Right lobe of liver (tissue), 6 donors: ENCODE measurements around the gene CDH12. TPM values are rescaled to one million over a fixed set of nuclear protein-coding genes. Genes with fewer than 3 reads are reported as not detected.
"Not testable (repeated sequence)": the region's sequence is repeated elsewhere in the genome, so short reads cannot be mapped to it uniquely, and the experiment has no call there.

ENCODE experiments used
- ATAC-seq, 4 donors: fragments of 200-7000 bp; cut with Tn5 transposase; one replicate each; pipeline ENCODE4 v1.9.1; 2020; ENCODE audit warnings: mild to moderate bottlenecking in 4 of 4, moderate library complexity in 4 of 4
- DNase-seq, 3 donors: peaks; one replicate each; pipeline ENCODE4 v3.0.0-alpha.2; 2020
- H3K27ac ChIP-seq, 3 donors: fragments of 200-600 bp; one replicate each; pipeline ENCODE4 v1.8.0; 2022
- H3K27me3 ChIP-seq, 2 donors: fragments of 200-600 bp; one replicate each; pipeline ENCODE4 v1.8.0; 2022
- H3K36me3 ChIP-seq, 4 donors: fragments of 200-600 bp; sonication (generic) in 1 of 4; one replicate each; pipeline versions ENCODE4 v1.5.1 to v1.8.0; 2017 to 2022; ENCODE audit warnings: control low read depth in 1 of 4
- H3K4me1 ChIP-seq, 4 donors: fragments of 200-600 bp; sonication (generic) in 1 of 4; one replicate each; pipeline versions ENCODE4 v1.5.1 to v1.8.0; 2017 to 2022; ENCODE audit warnings: control low read depth in 1 of 4
- H3K4me3 ChIP-seq, 3 donors: fragments of 200-600 bp; one replicate each; pipeline ENCODE4 v1.8.0; 2022
- H3K9me3 ChIP-seq, 4 donors: fragments of 200-600 bp; sonication (generic) in 1 of 4; one replicate each; pipeline versions ENCODE4 v1.5.1 to v1.8.0; 2017 to 2022; ENCODE audit warnings: control low read depth in 1 of 4
- CTCF ChIP-seq, 4 donors: fragments of 200-600 bp in 3 of 4; fragments of 450-650 bp in 1 of 4; IDR thresholded peaks; one replicate each; pipeline versions ENCODE4 v1.5.1 to v1.8.0; 2016 to 2022; ENCODE audit warnings: antibody characterized with exemption in 4 of 4, mild to moderate bottlenecking in 2 of 4
- POLR2A ChIP-seq: fragments of 450-650 bp; IDR thresholded peaks from one replicate; pipeline ENCODE4 v1.6.1; 2017; ENCODE audit warnings: antibody characterized with exemption, mild to moderate bottlenecking
- WGBS: methylation state at CpG from one replicate; pipeline ENCODE4 v1.1.6; 2018; ENCODE audit warnings: low coverage, low lambda C conversion rate; ENCODE audit not compliant: insufficient coverage; ENCODE audit errors: missing lambda C conversion rate; 5-methylcytosine and 5-hydroxymethylcytosine counted together
- intact Hi-C, 2 donors: fragments of 100-400 bp; cut with DNase I; formaldehyde crosslinking; loops; one replicate each; pipeline versions ENCODE4 v1.11.2 to v1.14.1; 2022
- total RNA-seq, 6 experiments: library from RNA; depleted of rRNA in 2 of 6; stranded (reverse); fragments of >200 nt in 2 of 6; fragmentation: NEBNext Ultra II Directional in 3 of 6; extraction: Animal tissue kit (Norgen Biotek cat#: 25700) in 3 of 6; gene quantifications; one replicate each; pipeline versions ENCODE4 v1.1.0 to v1.2.4, GENCODE V29; 2016 to 2023
- donor health status: DM: no; HTN: yes; CAD: no.
- donor health status: DM: no; HTN: no; CAD: no.
- donor health status: DM: no; HTN: no; CAD: no.
- donor health status: DM: no; HTN: yes; CAD: no.
- donor health status: DM: no; HTN: yes; CAD: no.

CDH12 gene
- total RNA-seq, 6 experiments from 2014 or later: 0.42 to 1.0 (median 0.77) TPM; not detected in 3

- H3K36me3 ChIP-seq: no peaks in the 10 kb centered on the region
- WGBS: 60% methylated on average over 5 of the region's 5 CpGs
- no peak overlapping the region for H3K27ac ChIP-seq
- ATAC-seq (no peak), DNase-seq (no peak)
- intact Hi-C loops: loop anchor here in 1 of 2 donors (10.0 kb wide), 1 partner anchor 249 kb away; no protein-coding TSS in a partner anchor
- H3K4me3 ChIP-seq: no peak overlapping the region
- H3K9me3 ChIP-seq: no peaks in the 10 kb centered on the region
- no peak for TF ChIP-seq CTCF (IDR thresholded peaks at IDR 0.05)
- no peak for TF ChIP-seq POLR2A
- no peaks in the 10 kb centered on the region for H3K4me1 ChIP-seq
- H3K27me3 ChIP-seq: no peaks in the 10 kb centered on the region
Observed at GRCh38 chr5:22896152-22896551, 43.0 kb upstream of the CDH12 start.

- WGBS: 47% methylated on average over 4 of the region's 4 CpGs
- TF ChIP-seq POLR2A (no peak), CTCF (IDR thresholded peaks at IDR 0.05) (no peak)
- H3K9me3 ChIP-seq: no peaks in the 10 kb centered on the region
- H3K27ac ChIP-seq: no peak overlapping the region
- no peaks in the 10 kb centered on the region for H3K4me1 ChIP-seq
- no peak overlapping the region for H3K4me3 ChIP-seq
- H3K36me3 ChIP-seq: no peaks in the 10 kb centered on the region
- H3K27me3 ChIP-seq: no peaks in the 10 kb centered on the region
- ATAC-seq (peak in 1 of 4 donors; percentile 47), DNase-seq (no peak)
- intact Hi-C loops: loop anchor here in 1 of 2 donors (10.0 kb wide), 1 partner anchor 252 kb away; no protein-coding TSS in a partner anchor
Observed at GRCh38 chr5:22892441-22892840, 39.3 kb upstream of the CDH12 start.

GRCh38 chr5:22889720-22890119 is 36.6 kb upstream of the CDH12 start:
- Histone ChIP-seq H3K27me3 (no peaks in the 10 kb centered on the region), H3K4me3 (no peak overlapping the region), H3K4me1 (no peaks in the 10 kb centered on the region), H3K27ac (no peak overlapping the region), H3K9me3 (no peaks in the 10 kb centered on the region), H3K36me3 (no peaks in the 10 kb centered on the region)
- intact Hi-C loops: loop anchor here (10.0 kb wide), 1 partner anchor 255 kb away; no protein-coding TSS in a partner anchor
- TF ChIP-seq POLR2A (no peak), CTCF (IDR thresholded peaks at IDR 0.05) (peak; percentile 41 to 50 (median 46))
- DNase-seq: no peak
- 41% methylated on average over 2 of the region's 2 CpGs for WGBS
- ATAC-seq: peak; percentile 62 to 82 (median 78)

GRCh38 chr5:22887566-22887965 is 34.4 kb upstream of the CDH12 start:
- Histone ChIP-seq H3K36me3 (no peaks in the 10 kb centered on the region), H3K27ac (no peak overlapping the region), H3K4me1 (no peaks in the 10 kb centered on the region), H3K4me3 (no peak overlapping the region), H3K27me3 (no peaks in the 10 kb centered on the region), H3K9me3 (no peaks in the 10 kb centered on the region)
- intact Hi-C loops: loop anchor here in 1 of 2 donors (10.0 kb wide), 1 partner anchor 257 kb away; no protein-coding TSS in a partner anchor
- ATAC-seq (no peak), DNase-seq (no peak)
- TF ChIP-seq POLR2A (no peak), CTCF (IDR thresholded peaks at IDR 0.05) (no peak)
- WGBS: 36% methylated on average over 1 of the region's 3 CpGs

GRCh38 chr5:22858911-22859310 is 5.8 kb upstream of the CDH12 start:
- H3K4me3 ChIP-seq, H3K27me3 ChIP-seq, DNase-seq, intact Hi-C loops, H3K27ac ChIP-seq, H3K9me3 ChIP-seq, H3K36me3 ChIP-seq, ATAC-seq, H3K4me1 ChIP-seq: not testable (repeated sequence)
- 62% methylated on average over 4 of the region's 5 CpGs for WGBS
